Measurements from ENCODE around the gene NEUROD4.

Gene NEUROD4

DNA sequence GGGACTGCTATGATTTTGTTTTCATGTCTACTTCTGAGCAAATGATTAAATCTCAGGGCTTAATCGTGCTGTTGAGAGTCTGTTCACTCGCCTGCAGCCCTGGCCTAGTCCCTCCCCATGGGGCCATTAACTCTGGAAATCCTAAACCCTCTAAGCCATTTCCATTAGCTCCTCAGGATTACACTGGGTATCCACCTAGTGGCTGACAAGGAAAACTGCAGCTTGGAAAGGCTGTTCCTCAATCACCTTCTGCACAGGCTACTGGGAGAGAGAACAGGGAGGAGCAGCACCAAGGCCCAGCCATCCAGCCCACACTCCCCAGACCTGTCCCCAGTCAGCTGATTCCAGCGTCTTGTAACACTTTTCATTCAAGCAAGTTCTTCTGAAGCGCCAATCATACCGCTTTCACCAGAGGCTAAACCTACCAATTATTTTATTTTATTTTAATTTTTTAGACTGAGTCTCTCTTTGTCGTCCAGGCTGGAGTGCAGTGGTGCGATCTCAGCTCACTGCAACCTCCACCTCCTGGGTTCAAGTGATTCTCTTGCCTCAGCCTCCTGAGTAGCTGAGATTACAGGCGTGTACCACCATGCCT is 48.7 kb downstream of the NEUROD4 start:
- DNase-seq (ENCODE audit: low read depth) = peak; percentile 24
- TF ChIP-seq, protein P1, sequence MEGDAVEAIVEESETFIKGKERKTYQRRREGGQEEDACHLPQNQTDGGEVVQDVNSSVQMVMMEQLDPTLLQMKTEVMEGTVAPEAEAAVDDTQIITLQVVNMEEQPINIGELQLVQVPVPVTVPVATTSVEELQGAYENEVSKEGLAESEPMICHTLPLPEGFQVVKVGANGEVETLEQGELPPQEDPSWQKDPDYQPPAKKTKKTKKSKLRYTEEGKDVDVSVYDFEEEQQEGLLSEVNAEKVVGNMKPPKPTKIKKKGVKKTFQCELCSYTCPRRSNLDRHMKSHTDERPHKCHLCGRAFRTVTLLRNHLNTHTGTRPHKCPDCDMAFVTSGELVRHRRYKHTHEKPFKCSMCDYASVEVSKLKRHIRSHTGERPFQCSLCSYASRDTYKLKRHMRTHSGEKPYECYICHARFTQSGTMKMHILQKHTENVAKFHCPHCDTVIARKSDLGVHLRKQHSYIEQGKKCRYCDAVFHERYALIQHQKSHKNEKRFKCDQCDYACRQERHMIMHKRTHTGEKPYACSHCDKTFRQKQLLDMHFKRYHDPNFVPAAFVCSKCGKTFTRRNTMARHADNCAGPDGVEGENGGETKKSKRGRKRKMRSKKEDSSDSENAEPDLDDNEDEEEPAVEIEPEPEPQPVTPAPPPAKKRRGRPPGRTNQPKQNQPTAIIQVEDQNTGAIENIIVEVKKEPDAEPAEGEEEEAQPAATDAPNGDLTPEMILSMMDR (IDR thresholded peaks at IDR 0.05; ENCODE audit: control insufficient read depth, insufficient read depth, low read depth, low read length, missing control alignments) = peak; percentile 89
- no peak overlapping the region for H3K4me3 ChIP-seq (ENCODE audit: control insufficient read depth, low read depth, low read length)

DNA sequence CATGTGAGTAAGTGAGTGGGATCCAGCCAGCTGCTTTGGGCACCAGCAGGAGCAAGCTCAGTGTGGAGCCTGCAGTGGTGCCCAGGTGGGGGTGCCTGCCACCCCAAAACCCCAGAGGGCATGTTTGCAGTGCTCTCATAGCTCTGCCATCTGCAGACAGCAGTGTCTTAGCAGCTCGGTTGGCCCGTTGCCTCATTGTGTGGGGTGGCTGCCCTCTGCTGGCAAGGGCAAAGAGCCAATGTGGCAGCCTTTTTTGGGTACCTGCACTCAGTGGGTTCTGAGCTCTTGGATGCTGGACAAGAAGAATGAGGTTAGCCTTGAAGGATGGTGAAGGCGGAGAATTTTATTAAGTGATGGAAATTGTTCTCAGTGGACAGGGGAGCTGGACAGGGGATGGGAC is 52.3 kb downstream of the NEUROD4 start:
- no peak for DNase-seq (ENCODE audit: low read depth)
- TF ChIP-seq, protein P1 (IDR thresholded peaks at IDR 0.05; ENCODE audit: control insufficient read depth, insufficient read depth, low read depth, low read length, missing control alignments) = peak; percentile 47

DNA sequence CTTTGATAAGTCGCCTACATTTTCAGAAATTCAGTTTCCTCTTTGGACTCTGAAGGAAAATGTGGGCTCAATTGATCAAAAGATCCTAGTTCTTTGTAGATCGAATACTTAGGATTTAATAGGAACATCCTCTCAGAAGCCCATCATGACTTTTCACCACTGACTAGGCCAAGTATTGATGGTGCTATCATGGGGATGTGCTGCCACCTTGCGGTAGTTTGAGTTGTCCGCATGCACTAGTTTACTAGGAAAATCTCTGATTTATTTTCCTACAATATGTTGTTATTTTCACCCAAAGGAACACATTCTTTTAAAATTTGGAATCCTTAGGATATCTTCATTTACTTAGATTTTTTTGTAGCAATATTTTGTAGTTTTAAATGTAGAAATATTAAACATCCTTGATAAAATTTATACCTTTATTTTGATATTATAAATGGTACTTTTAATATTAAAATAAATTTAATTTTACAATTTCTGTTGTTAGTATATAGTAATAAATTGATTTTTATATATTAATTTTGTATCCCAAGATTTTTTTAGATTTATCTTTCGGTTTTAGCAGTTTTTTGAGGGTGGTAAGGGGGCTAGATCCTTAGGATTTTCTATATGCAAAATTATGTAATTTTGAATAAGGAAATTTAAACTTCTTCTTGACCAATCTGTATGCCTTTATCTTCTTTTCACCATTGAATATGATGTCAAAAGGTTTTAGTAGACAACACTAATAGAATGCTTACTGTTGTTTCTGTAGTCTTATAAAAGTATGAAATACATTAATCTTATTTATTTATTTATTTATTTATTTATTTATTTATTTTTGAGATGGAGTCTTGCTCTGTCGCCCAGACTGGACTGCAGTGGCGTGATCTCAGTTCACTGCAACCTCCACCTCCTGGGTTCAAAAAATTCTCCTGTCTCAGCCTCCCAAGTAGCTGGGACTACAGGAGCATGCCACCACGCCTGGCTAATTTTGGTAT is 53.6 kb downstream of the NEUROD4 start:
- DNase-seq (ENCODE audit: low read depth) = peak; percentile 43
- H3K4me3 ChIP-seq (ENCODE audit: control insufficient read depth, low read depth, low read length) = no peak overlapping the region
- TF ChIP-seq, protein P1 (IDR thresholded peaks at IDR 0.05; ENCODE audit: control insufficient read depth, insufficient read depth, low read depth, low read length, missing control alignments) = peak; percentile 78

More for the DNA sequence above, 52.3 kb downstream of the NEUROD4 start:
- no peak overlapping the region for H3K4me3 ChIP-seq (ENCODE audit: control insufficient read depth, low read depth, low read length)

DNA sequence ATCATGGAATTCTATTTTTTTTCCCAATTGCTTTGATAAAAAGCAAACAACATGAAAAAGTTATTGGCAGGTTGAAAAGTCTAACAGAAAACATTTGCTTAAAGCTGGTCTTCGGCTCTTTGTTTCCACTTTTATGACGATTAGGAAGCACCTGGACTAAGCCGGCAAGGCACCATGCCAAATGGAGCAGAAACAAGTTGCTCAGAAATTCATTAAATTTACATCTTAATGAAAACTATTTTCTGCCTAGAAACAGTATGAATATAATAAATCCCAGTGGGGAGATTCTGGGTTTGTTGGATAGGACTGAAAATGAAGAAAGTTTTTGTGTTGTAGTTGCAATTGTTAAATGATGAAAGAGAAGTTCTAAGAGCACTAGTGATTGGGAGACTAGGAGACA is 55.0 kb downstream of the NEUROD4 start:
- TF ChIP-seq, protein P1 (IDR thresholded peaks at IDR 0.05; ENCODE audit: control insufficient read depth, insufficient read depth, low read depth, low read length, missing control alignments) = no peak
- no peak overlapping the region for H3K4me3 ChIP-seq (ENCODE audit: control insufficient read depth, low read depth, low read length)
- DNase-seq (ENCODE audit: low read depth) = no peak
